ENCODE data around the gene CTNNA3. TPM values are rescaled to one million over a fixed set of nuclear protein-coding genes. Genes with fewer than 3 reads are reported as not detected.

Gene CTNNA3
- total and polyA plus RNA-seq, 4 donors, result 0.38 to 8.9 (median 5.2) TPM

GRCh38 chr10:66927251-66927935 is 768.6 kb downstream of the CTNNA3 start:
- H3K27me3 ChIP-seq (ENCODE audit: control insufficient read depth in 1 of 2, insufficient read depth in 2 of 2, low read length in 1 of 2), result no peaks in the 10 kb centered on the region
- no peak overlapping the region for H3K4me3 ChIP-seq (ENCODE audit: low read length in 2 of 2)

GRCh38 chr10:66926841-66927240 is 769.2 kb downstream of the CTNNA3 start:
- 72 to 80% methylated on average over 5 of the region's 5 CpGs for WGBS, 2 donors

More at GRCh38 chr10:66927251-66927935, 768.6 kb downstream of the CTNNA3 start:
- no peak for ATAC-seq (ENCODE audit: low FRiP score)
- Histone ChIP-seq H3K4me1 (ENCODE audit: control insufficient read depth in 1 of 2, insufficient read depth in 2 of 2, low read length in 2 of 2) (no peaks in the 10 kb centered on the region), H3K36me3 (ENCODE audit: control insufficient read depth in 1 of 2, insufficient read depth in 2 of 2, low read length in 1 of 2) (no peaks in the 10 kb centered on the region), H3K9me3 (ENCODE audit: control insufficient read depth, low read length) (no peaks in the 10 kb centered on the region), H3K27ac (ENCODE audit: low read depth in 1 of 2, low read length in 2 of 2) (no peak overlapping the region)
- DNase-seq, result no peak
- 70 to 77% methylated on average over 11 of the region's 11 CpGs for WGBS, 2 donors
- intact Hi-C loops (cut with DNase I), result no loop called here

GRCh38 chr10:66925896-66926715 is 769.9 kb downstream of the CTNNA3 start, which contains the start of gene LRRTM3:
TSS of gene LRRTM3 (plus strand) at chr10:66926036.
- WGBS, 2 donors, result 1 to 4% methylated on average over 16 of the region's 16 CpGs
- Histone ChIP-seq H3K9me3 (ENCODE audit: control insufficient read depth, low read length) (no peaks in the 10 kb centered on the region), H3K36me3 (ENCODE audit: control insufficient read depth in 1 of 2, insufficient read depth in 2 of 2, low read length in 1 of 2) (no peaks in the 10 kb centered on the region), H3K4me3 (ENCODE audit: low read length in 2 of 2) (no peak within 1 kb of the TSS), H3K27ac (ENCODE audit: low read depth in 1 of 2, low read length in 2 of 2) (no peak within 1 kb of the TSS), H3K27me3 (ENCODE audit: control insufficient read depth in 1 of 2, insufficient read depth in 2 of 2, low read length in 1 of 2) (no peaks in the 10 kb centered on the region), H3K4me1 (ENCODE audit: control insufficient read depth in 1 of 2, insufficient read depth in 2 of 2, low read length in 2 of 2) (no peaks in the 10 kb centered on the region)
- DNase-seq, result no peak
- intact Hi-C loops (cut with DNase I), result no loop called here
- ATAC-seq (ENCODE audit: low FRiP score), result peak; percentile 71

More at GRCh38 chr10:66926841-66927240, 769.2 kb downstream of the CTNNA3 start:
- intact Hi-C loops (cut with DNase I), result no loop called here
- ATAC-seq (ENCODE audit: low FRiP score) (no peak), DNase-seq (no peak)
- Histone ChIP-seq H3K27ac (ENCODE audit: low read depth in 1 of 2, low read length in 2 of 2) (no peak overlapping the region), H3K9me3 (ENCODE audit: control insufficient read depth, low read length) (no peaks in the 10 kb centered on the region), H3K36me3 (ENCODE audit: control insufficient read depth in 1 of 2, insufficient read depth in 2 of 2, low read length in 1 of 2) (no peaks in the 10 kb centered on the region), H3K4me1 (ENCODE audit: control insufficient read depth in 1 of 2, insufficient read depth in 2 of 2, low read length in 2 of 2) (no peaks in the 10 kb centered on the region), H3K4me3 (ENCODE audit: low read length in 2 of 2) (no peak overlapping the region), H3K27me3 (ENCODE audit: control insufficient read depth in 1 of 2, insufficient read depth in 2 of 2, low read length in 1 of 2) (no peaks in the 10 kb centered on the region)

GRCh38 chr10:66925373-66925772 is 770.6 kb downstream of the CTNNA3 start:
- 32 to 40% methylated on average over 7 of the region's 7 CpGs for WGBS, 2 donors
- intact Hi-C loops (cut with DNase I), result no loop called here
- no peaks in the 10 kb centered on the region for H3K27me3 ChIP-seq (ENCODE audit: control insufficient read depth in 1 of 2, insufficient read depth in 2 of 2, low read length in 1 of 2)
- no peaks in the 10 kb centered on the region for H3K36me3 ChIP-seq (ENCODE audit: control insufficient read depth in 1 of 2, insufficient read depth in 2 of 2, low read length in 1 of 2)
- no peak for ATAC-seq (ENCODE audit: low FRiP score)
- H3K27ac ChIP-seq (ENCODE audit: low read depth in 1 of 2, low read length in 2 of 2), result no peak overlapping the region
- H3K9me3 ChIP-seq (ENCODE audit: control insufficient read depth, low read length), result no peaks in the 10 kb centered on the region
- no peak for DNase-seq
- no peak overlapping the region for H3K4me3 ChIP-seq (ENCODE audit: low read length in 2 of 2)
- no peaks in the 10 kb centered on the region for H3K4me1 ChIP-seq (ENCODE audit: control insufficient read depth in 1 of 2, insufficient read depth in 2 of 2, low read length in 2 of 2)

GRCh38 chr10:66924674-66925345 is 771.2 kb downstream of the CTNNA3 start:
- 67 to 81% methylated on average over 10 of the region's 10 CpGs for WGBS, 2 donors
- Histone ChIP-seq H3K4me1 (ENCODE audit: control insufficient read depth in 1 of 2, insufficient read depth in 2 of 2, low read length in 2 of 2) (no peaks in the 10 kb centered on the region), H3K36me3 (ENCODE audit: control insufficient read depth in 1 of 2, insufficient read depth in 2 of 2, low read length in 1 of 2) (no peaks in the 10 kb centered on the region), H3K4me3 (ENCODE audit: low read length in 2 of 2) (no peak overlapping the region), H3K27ac (ENCODE audit: low read depth in 1 of 2, low read length in 2 of 2) (no peak overlapping the region), H3K27me3 (ENCODE audit: control insufficient read depth in 1 of 2, insufficient read depth in 2 of 2, low read length in 1 of 2) (no peaks in the 10 kb centered on the region), H3K9me3 (ENCODE audit: control insufficient read depth, low read length) (no peaks in the 10 kb centered on the region)
- ATAC-seq (ENCODE audit: low FRiP score), result no peak
- DNase-seq, result no peak
- intact Hi-C loops (cut with DNase I), result no loop called here

GRCh38 chr10:66919248-66919647 is 776.7 kb downstream of the CTNNA3 start:
- Histone ChIP-seq H3K36me3 (ENCODE audit: control insufficient read depth in 1 of 2, insufficient read depth in 2 of 2, low read length in 1 of 2) (no peaks in the 10 kb centered on the region), H3K9me3 (ENCODE audit: control insufficient read depth, low read length) (no peaks in the 10 kb centered on the region), H3K4me3 (ENCODE audit: low read length in 2 of 2) (no peak overlapping the region), H3K27me3 (ENCODE audit: control insufficient read depth in 1 of 2, insufficient read depth in 2 of 2, low read length in 1 of 2) (no peaks in the 10 kb centered on the region), H3K27ac (ENCODE audit: low read depth in 1 of 2, low read length in 2 of 2) (no peak overlapping the region), H3K4me1 (ENCODE audit: control insufficient read depth in 1 of 2, insufficient read depth in 2 of 2, low read length in 2 of 2) (no peaks in the 10 kb centered on the region)
- ATAC-seq (ENCODE audit: low FRiP score) (no peak), DNase-seq (no peak)
- intact Hi-C loops (cut with DNase I), result no loop called here
- WGBS, 2 donors, result 97 to 99% methylated on average over 2 of the region's 2 CpGs

GRCh38 chr10:66917104-66917503 is 778.9 kb downstream of the CTNNA3 start:
- intact Hi-C loops (cut with DNase I), result no loop called here
- DNase-seq (no peak), ATAC-seq (ENCODE audit: low FRiP score) (no peak)
- no peaks in the 10 kb centered on the region for H3K9me3 ChIP-seq (ENCODE audit: control insufficient read depth, low read length)
- 24 to 29% methylated on average over 3 of the region's 3 CpGs for WGBS, 2 donors
- no peaks in the 10 kb centered on the region for H3K36me3 ChIP-seq (ENCODE audit: control insufficient read depth in 1 of 2, insufficient read depth in 2 of 2, low read length in 1 of 2)
- no peak overlapping the region for H3K27ac ChIP-seq (ENCODE audit: low read depth in 1 of 2, low read length in 2 of 2)
- H3K27me3 ChIP-seq (ENCODE audit: control insufficient read depth in 1 of 2, insufficient read depth in 2 of 2, low read length in 1 of 2), result no peaks in the 10 kb centered on the region
- no peaks in the 10 kb centered on the region for H3K4me1 ChIP-seq (ENCODE audit: control insufficient read depth in 1 of 2, insufficient read depth in 2 of 2, low read length in 2 of 2)
- H3K4me3 ChIP-seq (ENCODE audit: low read length in 2 of 2), result no peak overlapping the region

GRCh38 chr10:66916030-66916429 is 780.0 kb downstream of the CTNNA3 start:
- no peaks in the 10 kb centered on the region for H3K27me3 ChIP-seq (ENCODE audit: control insufficient read depth in 1 of 2, insufficient read depth in 2 of 2, low read length in 1 of 2)
- intact Hi-C loops (cut with DNase I), result no loop called here
- ATAC-seq (ENCODE audit: low FRiP score), result no peak
- DNase-seq, result no peak
- no peak overlapping the region for H3K4me3 ChIP-seq (ENCODE audit: low read length in 2 of 2)
- H3K9me3 ChIP-seq (ENCODE audit: control insufficient read depth, low read length), result no peaks in the 10 kb centered on the region
- H3K4me1 ChIP-seq (ENCODE audit: control insufficient read depth in 1 of 2, insufficient read depth in 2 of 2, low read length in 2 of 2), result no peaks in the 10 kb centered on the region
- 35 to 47% methylated on average over 2 of the region's 2 CpGs for WGBS, 2 donors
- H3K36me3 ChIP-seq (ENCODE audit: control insufficient read depth in 1 of 2, insufficient read depth in 2 of 2, low read length in 1 of 2), result no peaks in the 10 kb centered on the region
- H3K27ac ChIP-seq (ENCODE audit: low read depth in 1 of 2, low read length in 2 of 2), result no peak overlapping the region
